Neutrophil (primary cell): Measurements from ENCODE around the gene CNOT1.
"Not testable (repeated sequence)": the region's sequence is repeated elsewhere in the genome, so short reads cannot be mapped to it uniquely, and the experiment has no call there.

Experiments
- H3K27ac ChIP-seq: fragments of 200-600 bp; sonication (generic); 2 replicates; pipeline ENCODE4 v1.5.1; 2016; ENCODE audit warnings: mild to moderate bottlenecking, moderate library complexity
- H3K27me3 ChIP-seq: fragments of 200-600 bp; sonication (generic); 2 replicates; pipeline ENCODE4 v1.6.0; 2016; ENCODE audit warnings: mild to moderate bottlenecking
- H3K36me3 ChIP-seq: fragments of 200-600 bp; sonication (generic); 2 replicates; pipeline ENCODE4 v1.5.1; 2017
- H3K4me1 ChIP-seq, 2 experiments: fragments of 200-600 bp in 1 of 2; sonication (generic) in 1 of 2; 1 replicate in 1 of 2; 2 replicates in 1 of 2; pipeline versions ENCODE4 v1.5.1 to v1.6.1; 2013 to 2016; ENCODE audit warnings: low read depth in 1 of 2, low read length in 1 of 2, mild to moderate bottlenecking in 1 of 2, moderate library complexity in 1 of 2; ENCODE audit not compliant: control insufficient read depth in 1 of 2, insufficient read depth in 1 of 2
- H3K4me3 ChIP-seq, 2 experiments: fragments of 200-600 bp in 1 of 2; sonication (generic) in 1 of 2; 1 replicate in 1 of 2; 2 replicates in 1 of 2; pipeline ENCODE4 v1.5.1; 2013 to 2016; ENCODE audit warnings: low read depth in 1 of 2, low read length in 1 of 2, mild to moderate bottlenecking in 1 of 2, moderate library complexity in 1 of 2
- H3K9me3 ChIP-seq: fragments of 200-600 bp; sonication (generic); 2 replicates; pipeline ENCODE4 v1.5.1; 2016
- TF ChIP-seq, protein P1 (sequence below): fragments of 200-600 bp; sonication (generic); IDR thresholded peaks from 2 replicates; pipeline ENCODE4 v1.5.1; 2016; ENCODE audit warnings: antibody characterized with exemption

The CNOT1 gene

DNA sequence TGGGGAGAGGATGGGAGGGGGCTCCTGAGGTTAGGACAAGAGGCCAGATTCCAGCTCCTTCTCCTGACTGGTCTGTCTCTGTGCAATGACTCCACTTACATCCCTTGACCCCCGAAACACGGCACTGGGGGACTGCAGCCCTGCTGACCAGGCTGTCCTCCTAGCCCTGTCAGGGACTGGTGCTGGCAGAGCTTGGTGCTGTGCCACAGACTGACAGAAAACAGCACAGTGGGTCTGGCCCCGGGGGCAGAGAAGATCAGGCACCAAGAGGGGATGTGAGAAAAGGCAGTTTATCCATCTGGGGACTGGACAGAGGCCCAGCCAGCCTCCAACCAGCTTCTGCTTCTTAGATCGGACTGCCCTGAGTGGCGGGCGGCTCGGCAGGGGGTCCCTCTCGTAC lies 35.6 kb upstream of the CNOT1 start:
- Histone ChIP-seq H3K9me3 (no peaks in the 10 kb centered on the region), H3K27ac (no peak overlapping the region), H3K4me3 (no peak overlapping the region), H3K36me3 (no peaks in the 10 kb centered on the region), H3K4me1 (no peaks in the 10 kb centered on the region), H3K27me3 (no peaks in the 10 kb centered on the region)
- TF ChIP-seq, protein P1, sequence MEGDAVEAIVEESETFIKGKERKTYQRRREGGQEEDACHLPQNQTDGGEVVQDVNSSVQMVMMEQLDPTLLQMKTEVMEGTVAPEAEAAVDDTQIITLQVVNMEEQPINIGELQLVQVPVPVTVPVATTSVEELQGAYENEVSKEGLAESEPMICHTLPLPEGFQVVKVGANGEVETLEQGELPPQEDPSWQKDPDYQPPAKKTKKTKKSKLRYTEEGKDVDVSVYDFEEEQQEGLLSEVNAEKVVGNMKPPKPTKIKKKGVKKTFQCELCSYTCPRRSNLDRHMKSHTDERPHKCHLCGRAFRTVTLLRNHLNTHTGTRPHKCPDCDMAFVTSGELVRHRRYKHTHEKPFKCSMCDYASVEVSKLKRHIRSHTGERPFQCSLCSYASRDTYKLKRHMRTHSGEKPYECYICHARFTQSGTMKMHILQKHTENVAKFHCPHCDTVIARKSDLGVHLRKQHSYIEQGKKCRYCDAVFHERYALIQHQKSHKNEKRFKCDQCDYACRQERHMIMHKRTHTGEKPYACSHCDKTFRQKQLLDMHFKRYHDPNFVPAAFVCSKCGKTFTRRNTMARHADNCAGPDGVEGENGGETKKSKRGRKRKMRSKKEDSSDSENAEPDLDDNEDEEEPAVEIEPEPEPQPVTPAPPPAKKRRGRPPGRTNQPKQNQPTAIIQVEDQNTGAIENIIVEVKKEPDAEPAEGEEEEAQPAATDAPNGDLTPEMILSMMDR: no peak

DNA sequence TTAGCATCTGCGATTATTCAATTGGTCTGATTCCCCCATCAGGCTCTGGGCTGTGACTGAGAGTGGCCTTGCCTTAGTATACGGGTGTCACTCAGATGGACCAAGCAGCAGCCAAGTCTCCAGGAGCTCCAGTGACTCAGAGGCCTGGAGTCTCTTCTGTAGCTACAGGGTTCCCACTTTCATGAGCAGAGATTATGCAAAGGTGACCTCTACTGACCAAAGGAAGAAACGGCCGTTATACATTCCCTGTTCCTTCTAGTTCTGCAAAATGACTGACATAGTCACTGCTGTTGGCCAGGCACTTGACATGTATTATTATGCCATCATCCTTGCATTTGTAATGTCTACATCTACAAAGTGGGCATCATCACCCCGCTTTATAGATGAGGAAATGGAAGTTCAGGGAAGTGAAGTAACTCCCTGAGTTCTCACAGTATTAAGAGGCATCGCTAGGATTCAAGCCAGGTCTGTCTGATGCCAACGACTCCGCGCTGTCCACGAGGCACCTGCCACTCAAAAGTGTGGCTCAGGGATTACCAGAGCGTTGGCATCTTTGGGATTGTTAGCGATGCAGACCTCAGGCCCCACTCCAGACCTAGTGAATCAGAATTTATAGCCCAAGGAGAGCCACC lies 31.7 kb upstream of the CNOT1 start:
- no peaks in the 10 kb centered on the region for H3K9me3 ChIP-seq
- H3K27ac ChIP-seq: no peak overlapping the region
- no peak overlapping the region for H3K4me3 ChIP-seq
- H3K4me1 ChIP-seq: no peaks in the 10 kb centered on the region
- H3K27me3 ChIP-seq: no peaks in the 10 kb centered on the region
- TF ChIP-seq, protein P1: no peak
- no peaks in the 10 kb centered on the region for H3K36me3 ChIP-seq

DNA sequence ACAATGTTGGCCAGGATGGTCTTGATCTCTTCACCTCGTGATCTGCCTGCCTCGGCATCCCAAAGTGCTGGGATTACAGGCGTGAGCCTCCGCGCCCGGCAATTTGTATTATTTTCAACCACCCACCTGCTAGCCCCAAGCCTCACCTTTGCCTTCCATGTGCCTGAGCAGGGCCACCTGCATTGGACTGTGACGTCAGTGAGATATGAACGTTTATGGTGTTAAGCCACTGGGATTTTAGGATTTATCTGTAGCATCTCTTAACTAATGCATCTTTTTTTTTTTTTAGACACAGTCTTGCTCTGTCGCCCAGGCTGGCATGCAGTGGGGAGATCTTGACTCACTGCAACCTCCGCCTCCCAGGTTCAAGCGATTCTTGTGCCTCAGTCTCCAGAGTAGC lies 30.3 kb upstream of the CNOT1 start:
- not testable (repeated sequence) for H3K27ac ChIP-seq, H3K36me3 ChIP-seq, H3K4me1 ChIP-seq, H3K4me3 ChIP-seq, H3K9me3 ChIP-seq, H3K27me3 ChIP-seq

DNA sequence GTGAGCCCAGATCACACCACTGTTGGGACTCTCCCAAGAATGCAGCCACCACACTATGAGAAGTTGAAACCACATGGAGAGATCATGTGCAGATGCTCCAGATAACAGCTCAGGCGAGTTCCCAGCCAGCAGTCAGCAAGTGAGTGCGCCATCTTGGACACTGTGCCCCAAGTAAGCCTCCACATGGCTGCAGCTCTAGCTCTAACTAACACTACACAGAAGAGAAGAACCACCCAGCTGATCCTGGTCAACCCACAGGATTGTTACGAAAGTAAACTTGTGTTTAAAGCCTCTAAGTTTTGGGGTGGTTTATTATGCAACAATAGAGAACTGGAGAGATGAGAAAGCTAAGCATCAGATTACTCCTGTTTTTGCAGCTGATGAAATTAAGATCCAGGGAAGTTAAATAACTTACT lies 29.2 kb upstream of the CNOT1 start:
- TF ChIP-seq, protein P1: no peak
- Histone ChIP-seq H3K9me3 (no peaks in the 10 kb centered on the region), H3K4me3 (no peak overlapping the region), H3K36me3 (no peaks in the 10 kb centered on the region), H3K27ac (no peak overlapping the region), H3K27me3 (no peaks in the 10 kb centered on the region), H3K4me1 (no peaks in the 10 kb centered on the region)

DNA sequence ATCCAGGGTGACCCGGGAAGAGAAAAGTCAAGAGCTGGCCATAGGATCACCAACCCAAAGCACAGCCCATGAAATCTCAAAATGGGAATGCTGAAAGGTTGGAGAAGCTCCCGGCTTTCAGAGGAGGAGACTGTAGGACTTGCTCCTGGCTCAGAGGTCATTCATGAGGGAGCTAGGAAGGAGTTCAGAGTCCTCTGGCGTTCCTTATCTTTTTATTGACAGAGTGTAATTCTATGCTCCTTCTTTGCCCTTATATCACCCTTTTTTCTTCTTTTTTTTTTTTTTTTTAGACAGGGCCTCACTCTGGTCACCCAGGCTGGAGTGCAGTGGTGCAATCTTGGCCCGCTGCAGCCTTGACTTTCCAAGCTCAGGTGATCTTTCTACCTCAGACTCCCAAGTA lies 27.3 kb upstream of the CNOT1 start:
- Histone ChIP-seq H3K9me3 (no peaks in the 10 kb centered on the region), H3K27ac (no peak overlapping the region), H3K4me1 (no peaks in the 10 kb centered on the region), H3K36me3 (no peaks in the 10 kb centered on the region), H3K4me3 (no peak overlapping the region), H3K27me3 (peaks cover 11% of the 10 kb centered on the region)
- TF ChIP-seq, protein P1: no peak

DNA sequence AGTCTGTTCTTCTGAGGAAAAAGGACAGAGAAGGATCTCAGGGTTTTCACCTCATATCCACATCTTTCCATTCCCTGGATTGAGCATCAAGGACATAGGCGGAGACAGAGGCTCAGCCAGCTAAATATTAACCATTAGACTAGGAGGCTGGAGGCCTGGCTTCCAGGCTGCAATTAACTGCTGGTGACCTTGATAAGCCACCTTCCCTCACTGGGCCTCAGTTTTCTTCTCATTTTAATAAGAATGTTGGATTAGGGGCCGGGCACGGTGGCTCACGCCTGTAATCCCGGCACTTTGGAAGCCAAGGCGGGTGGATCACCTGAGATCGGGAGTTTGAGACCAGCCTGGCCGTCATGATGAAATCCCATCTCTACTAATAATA lies 25.6 kb upstream of the CNOT1 start:
- H3K36me3 ChIP-seq: no peaks in the 10 kb centered on the region
- no peaks in the 10 kb centered on the region for H3K4me1 ChIP-seq
- TF ChIP-seq, protein P1: no peak
- no peaks in the 10 kb centered on the region for H3K9me3 ChIP-seq
- no peak overlapping the region for H3K27ac ChIP-seq
- H3K4me3 ChIP-seq: no peak overlapping the region
- peaks cover 12% of the 10 kb centered on the region for H3K27me3 ChIP-seq
